Hepatocyte (in vitro differentiated cells): ENCODE data around the gene ZNF385A. TPM values are rescaled to one million over a fixed set of nuclear protein-coding genes. Genes with fewer than 3 reads are reported as not detected.

ENCODE experiments used
- DNase-seq: peaks from one replicate; pipeline ENCODE4 v3.0.0-alpha.2; 2016; ENCODE audit warnings: low spot score
- H2AFZ ChIP-seq: fragments of 200-600 bp; sonication (generic); 2 replicates; pipeline ENCODE4 v1.6.0; 2016; ENCODE audit warnings: antibody characterized with exemption, mild to moderate bottlenecking
- H3K27ac ChIP-seq: fragments of 200-600 bp; sonication (generic); 2 replicates; pipeline ENCODE4 v1.5.1; 2016; ENCODE audit warnings: mild to moderate bottlenecking
- H3K27me3 ChIP-seq: fragments of 200-600 bp; sonication (generic); 2 replicates; pipeline ENCODE4 v1.6.1; 2016
- H3K36me3 ChIP-seq: fragments of 200-600 bp; sonication (generic); replicated peaks from 2 replicates; pipeline ENCODE4 v1.5.1; 2016; ENCODE audit warnings: low read depth; ENCODE audit not compliant: insufficient read depth
- H3K4me1 ChIP-seq: fragments of 200-600 bp; sonication (generic); 2 replicates; pipeline ENCODE4 v1.5.1; 2016; ENCODE audit warnings: mild to moderate bottlenecking, moderate library complexity; ENCODE audit not compliant: insufficient read depth
- H3K4me2 ChIP-seq: fragments of 200-600 bp; sonication (generic); 2 replicates; pipeline ENCODE4 v1.6.0; 2016
- H3K4me3 ChIP-seq: fragments of 200-600 bp; sonication (generic); 2 replicates; pipeline ENCODE4 v1.5.1; 2016; ENCODE audit warnings: mild to moderate bottlenecking
- H3K79me2 ChIP-seq: fragments of 200-600 bp; sonication (generic); 2 replicates; pipeline ENCODE4 v1.6.0; 2017; ENCODE audit warnings: mild to moderate bottlenecking
- H3K9me2 ChIP-seq: fragments of 200-600 bp; sonication (generic); replicated peaks from 2 replicates; pipeline ENCODE4 v1.6.0; 2017; ENCODE audit warnings: mild to moderate bottlenecking; ENCODE audit not compliant: insufficient read depth
- H3K9me3 ChIP-seq: fragments of 200-600 bp; sonication (generic); 2 replicates; pipeline ENCODE4 v1.5.1; 2016; ENCODE audit warnings: low read depth, mild to moderate bottlenecking
- H4K20me1 ChIP-seq: fragments of 200-600 bp; sonication (generic); 2 replicates; pipeline ENCODE4 v1.6.0; 2016; ENCODE audit warnings: mild to moderate bottlenecking; ENCODE audit not compliant: insufficient read depth, poor library complexity, severe bottlenecking
- CTCF ChIP-seq: fragments of 200-600 bp; sonication (generic); IDR thresholded peaks from 2 replicates; pipeline ENCODE4 v1.5.1; 2016; ENCODE audit warnings: antibody characterized with exemption, mild to moderate bottlenecking; ENCODE audit not compliant: poor library complexity
- EZH2 ChIP-seq: fragments of 200-600 bp; sonication (generic); IDR thresholded peaks from 2 replicates; pipeline ENCODE4 v1.6.1; 2016; ENCODE audit warnings: antibody characterized with exemption, mild to moderate bottlenecking, borderline replicate concordance
- EZH2phosphoT487 ChIP-seq: fragments of 200-600 bp; sonication (generic); IDR thresholded peaks from one replicate; pipeline ENCODE4 v1.6.1; 2018; ENCODE audit warnings: antibody characterized with exemption, mild to moderate bottlenecking, low read depth, moderate library complexity; ENCODE audit not compliant: unreplicated experiment, severe bottlenecking
- WGBS: methylation state at CpG from one replicate; pipeline ENCODE4 v1.1.6; 2016; ENCODE audit warnings: low lambda C conversion rate; ENCODE audit errors: missing lambda C conversion rate; 5-methylcytosine and 5-hydroxymethylcytosine counted together
- polyA plus RNA-seq: library from polyadenylated mRNA; unstranded; fragments of >200 nt; fragmentation: Nextera tagmentation; extraction: Ambion mirVana; gene quantifications from 2 replicates; pipeline ENCODE4 v1.2.1, GENCODE V29; 2016
- total RNA-seq: library from RNA; depleted of rRNA; stranded (reverse); fragments of >200 nt; gene quantifications from 2 replicates; pipeline ENCODE4 v1.2.3, GENCODE V29; 2014

Gene ZNF385A
- total and polyA plus RNA-seq, 2 experiments from 2014 or later, result 4.2 to 5.6 TPM

- TF ChIP-seq EZH2phosphoT487, result no peak
- TF ChIP-seq EZH2, result no peak
- TF ChIP-seq CTCF, result no peak
- H3K36me3 ChIP-seq, result peaks cover 3% of the 10 kb centered on the region
- no peaks in the 10 kb centered on the region for H3K9me2 ChIP-seq
- 77% methylated on average over 3 of the region's 3 CpGs for WGBS
- H3K4me2 ChIP-seq, result no peak overlapping the region
- H3K4me1 ChIP-seq, result peaks cover 29% of the 10 kb centered on the region
- no peaks in the 10 kb centered on the region for H3K9me3 ChIP-seq
- H3K27ac ChIP-seq, result peak overlapping the region; percentile 95
- no peaks in the 10 kb centered on the region for H3K79me2 ChIP-seq
- no peak overlapping the region for H3K4me3 ChIP-seq
- no peaks in the 10 kb centered on the region for H4K20me1 ChIP-seq
- DNase-seq, result no peak
- H3K27me3 ChIP-seq, result no peaks in the 10 kb centered on the region
- H2AFZ ChIP-seq, result no peak overlapping the region
Observed at GRCh38 chr12:54350743-54351142, 33.8 kb downstream of the ZNF385A start.

GRCh38 chr12:54349679-54350078, 34.9 kb downstream of the ZNF385A start:
- no peak overlapping the region for H3K4me3 ChIP-seq
- H2AFZ ChIP-seq, result no peak overlapping the region
- no peaks in the 10 kb centered on the region for H3K9me3 ChIP-seq
- no peaks in the 10 kb centered on the region for H3K27me3 ChIP-seq
- H3K9me2 ChIP-seq, result no peaks in the 10 kb centered on the region
- H3K79me2 ChIP-seq, result no peaks in the 10 kb centered on the region
- H4K20me1 ChIP-seq, result no peaks in the 10 kb centered on the region
- TF ChIP-seq EZH2phosphoT487 (no peak), CTCF (no peak), EZH2 (no peak)
- H3K4me2 ChIP-seq, result no peak overlapping the region
- no peak for DNase-seq
- no peak overlapping the region for H3K27ac ChIP-seq
- H3K36me3 ChIP-seq, result peaks cover 3% of the 10 kb centered on the region
- H3K4me1 ChIP-seq, result peaks cover 29% of the 10 kb centered on the region

DNA sequence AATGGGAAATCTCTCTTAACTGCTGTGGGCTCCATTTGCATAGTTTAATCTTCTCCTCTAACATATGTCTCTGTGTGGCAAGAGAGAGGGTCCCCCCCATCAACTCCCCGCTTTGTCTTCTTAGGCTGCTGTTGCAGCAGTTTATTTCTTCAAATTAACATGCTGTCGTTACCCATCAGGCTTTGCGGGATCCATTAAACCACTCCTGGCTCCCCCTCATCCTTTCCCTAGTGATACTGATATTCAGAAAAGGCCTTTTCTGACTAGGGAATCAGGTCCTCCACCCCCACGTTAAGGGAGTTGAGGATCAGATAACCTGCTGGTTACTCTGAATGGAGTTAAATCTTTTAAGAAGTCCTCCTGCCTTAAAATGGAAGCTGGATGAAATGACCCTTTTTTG, 35.5 kb downstream of the ZNF385A start:
- Histone ChIP-seq H3K9me3 (no peaks in the 10 kb centered on the region), H3K36me3 (peaks cover 3% of the 10 kb centered on the region), H3K27me3 (no peaks in the 10 kb centered on the region), H3K9me2 (no peaks in the 10 kb centered on the region), H2AFZ (no peak overlapping the region), H3K4me3 (no peak overlapping the region), H3K4me1 (peaks cover 29% of the 10 kb centered on the region), H3K79me2 (no peaks in the 10 kb centered on the region), H3K27ac (no peak overlapping the region), H4K20me1 (no peaks in the 10 kb centered on the region), H3K4me2 (no peak overlapping the region)
- 82% methylated on average over 4 of the region's 4 CpGs for WGBS
- no peak for DNase-seq
- TF ChIP-seq EZH2phosphoT487, result no peak
- TF ChIP-seq CTCF, result no peak
- TF ChIP-seq EZH2, result no peak
